LoVo (cell line): ENCODE data around the gene PM20D2.

Experiments
- DNase-seq: peaks from one replicate; pipeline ENCODE4 v3.0.0-alpha.2; 2016; ENCODE audit warnings: low spot score

The PM20D2 gene

GRCh38 chr6:89204096-89204495 is 58.2 kb downstream of the PM20D2 start:
- no peak for DNase-seq

DNA sequence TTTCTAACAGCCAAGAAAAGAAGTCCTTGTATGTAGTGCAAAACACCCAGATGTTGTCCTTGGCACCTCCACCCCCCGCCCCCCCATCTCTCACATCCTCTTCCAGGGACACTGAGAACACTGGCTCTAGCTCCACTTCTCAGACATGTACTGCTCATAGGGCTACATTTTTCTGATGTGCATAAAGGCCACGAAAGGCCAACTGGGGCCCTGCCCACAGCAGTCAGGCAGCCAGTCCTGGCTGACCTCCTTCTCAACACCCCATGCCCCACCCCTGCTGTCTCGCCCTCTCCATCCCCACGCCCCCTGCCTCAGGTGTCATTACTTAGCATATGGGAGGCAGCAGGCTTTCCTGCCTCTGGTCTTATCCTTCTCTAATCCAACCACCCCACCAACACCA is 60.0 kb downstream of the PM20D2 start:
- no peak for DNase-seq

DNA sequence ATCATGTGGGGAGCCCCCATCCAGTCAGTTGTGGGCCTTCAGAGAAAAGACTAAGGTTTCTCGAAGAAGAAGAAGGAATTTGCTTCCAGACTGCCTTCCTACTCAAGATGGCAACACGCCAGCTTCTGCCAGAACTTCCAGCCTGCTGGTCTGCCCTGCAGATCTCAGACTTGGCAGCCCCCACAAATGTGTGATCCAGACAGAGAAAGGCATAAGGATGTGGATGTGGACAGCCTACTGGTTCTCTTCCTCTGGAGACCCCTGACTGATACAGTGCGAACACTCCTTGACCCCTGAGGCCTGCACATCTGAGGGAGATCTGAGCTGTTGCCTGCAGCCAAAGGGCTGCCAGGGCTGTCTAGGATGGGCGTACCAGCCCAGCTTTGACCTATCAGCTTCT is 62.7 kb downstream of the PM20D2 start:
- DNase-seq = no peak

GRCh38 chr6:89209457-89209856 is 63.6 kb downstream of the PM20D2 start:
- DNase-seq = no peak

- DNase-seq = no peak
Observed at GRCh38 chr6:89212472-89212871, 66.6 kb downstream of the PM20D2 start.

DNA sequence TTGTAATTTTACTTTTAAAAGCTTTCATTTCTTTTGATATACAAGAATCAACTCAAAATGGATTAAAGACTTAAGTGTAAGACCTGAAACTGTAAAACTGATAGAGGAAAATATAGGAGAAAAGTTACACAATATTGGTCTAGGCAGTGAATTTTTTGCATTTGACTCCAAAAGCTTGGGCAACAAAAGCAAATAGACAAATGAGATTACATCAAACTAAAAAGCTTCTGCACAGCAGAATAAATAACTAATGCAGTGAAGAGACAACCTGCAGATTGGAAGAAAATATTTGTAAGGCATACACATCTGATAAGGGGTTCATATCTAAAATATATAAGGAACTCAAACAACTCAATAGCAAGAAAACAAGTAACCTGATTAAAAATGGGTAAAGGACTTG is 68.3 kb downstream of the PM20D2 start:
- no peak for DNase-seq
